NOMO-1 (cell line): Measurements from ENCODE around the gene SPART.

Experiments used
- DNase-seq, 2 experiments: peaks; one replicate each; lab custom pipeline; 2025; ENCODE audit not compliant: unreplicated experiment in 2 of 2; lab: John Stamatoyannopoulos, UW

SPART gene

DNA sequence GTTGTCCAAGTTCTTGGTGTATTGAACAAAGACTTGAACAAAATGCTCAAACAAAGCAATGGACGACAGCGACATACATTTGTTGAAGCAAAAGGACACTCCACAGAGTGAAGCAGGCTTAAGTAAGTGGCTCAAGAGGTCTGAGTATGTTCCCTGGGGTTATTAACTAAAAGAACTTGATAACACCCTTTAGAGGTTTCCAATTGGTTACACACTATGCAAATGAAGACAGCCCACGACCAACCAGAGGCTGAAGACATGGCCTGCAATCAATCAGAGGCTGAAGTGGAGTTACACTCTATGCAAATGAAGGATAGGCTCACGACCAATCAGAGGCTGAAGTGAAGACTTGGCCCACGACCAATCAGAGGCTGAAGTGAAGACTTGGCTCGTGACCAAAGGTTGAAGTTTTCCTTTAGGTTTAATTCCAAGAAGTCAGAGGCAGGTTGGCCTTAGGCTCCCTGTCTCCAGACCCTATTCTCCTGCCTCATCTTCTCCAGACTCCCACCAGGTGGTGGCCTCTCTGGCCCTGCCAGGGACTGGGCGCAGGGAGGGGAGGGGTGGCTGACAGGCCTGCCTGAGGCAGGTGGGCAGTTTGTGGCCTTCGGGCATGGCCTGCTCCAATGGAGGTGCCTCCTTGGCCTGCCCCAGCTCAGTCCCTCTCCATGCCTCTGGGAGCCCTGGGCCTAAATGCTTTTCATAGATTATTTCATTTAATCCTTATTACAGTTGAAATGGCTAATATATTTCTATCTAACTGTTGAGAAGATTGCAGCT lies 86.6 kb downstream of the SPART start:
- DNase-seq = no peak

DNA sequence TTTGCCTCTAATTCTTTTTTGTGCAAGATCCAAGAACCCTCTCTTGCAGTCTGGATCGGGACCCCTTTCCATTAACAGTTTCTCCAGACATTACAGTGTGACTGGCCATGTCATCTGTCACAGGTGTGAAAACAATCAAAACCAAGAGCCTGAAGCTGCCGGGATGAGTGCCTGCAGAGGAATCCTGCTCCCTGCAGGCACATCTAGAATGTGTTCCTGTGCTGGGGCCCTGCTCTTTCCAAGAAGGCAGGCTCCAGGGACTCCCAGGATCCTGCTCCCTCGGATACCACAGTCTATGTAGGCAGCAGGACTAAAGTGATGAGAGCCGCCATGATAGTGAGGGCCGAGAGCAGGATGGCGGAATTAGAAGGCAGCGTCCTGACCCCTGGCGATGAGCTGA lies 87.4 kb downstream of the SPART start:
- DNase-seq = no peak
